PC-9 (cell line): ENCODE measurements around the gene CDH10. TPM values are rescaled to one million over a fixed set of nuclear protein-coding genes. Genes with fewer than 3 reads are reported as not detected.

Experiments used
- BruUV-seq: library from RNA; stranded (reverse); fragments of 400-500 nt; replicated peaks from 2 replicates; lab custom pipeline; 2021; lab: Mats Ljungman, UMichigan
- CTCF ChIA-PET: fragments of 300-600 bp; sonication (Branson Sonifier 250); formaldehyde crosslinking; loops from one replicate; lab custom pipeline; 2022; ENCODE audit warnings: antibody characterized with exemption; lab: Charles Lee
- POLR2A ChIA-PET: fragments of 300-600 bp; sonication (Branson Sonifier 250); formaldehyde crosslinking; loops from one replicate; lab custom pipeline; 2022; ENCODE audit warnings: antibody characterized with exemption; ENCODE audit not compliant: unreplicated experiment; lab: Charles Lee
- DNase-seq, 2 experiments: peaks; one replicate each; pipeline versions ENCODE4 v3.0.0 to v3.0.0-alpha.2; 2015 to 2022; ENCODE audit warnings: mixed read lengths in 1 of 2
- H2AFZ ChIP-seq: fragments of 200-600 bp; sonication (generic); 2 replicates; pipeline ENCODE4 v1.8.1; 2017; ENCODE audit warnings: antibody characterized with exemption
- H3F3A ChIP-seq: fragments of 200-600 bp; sonication (generic); 2 replicates; pipeline ENCODE4 v1.8.1; 2017; ENCODE audit warnings: antibody characterized with exemption, mild to moderate bottlenecking, low read depth; ENCODE audit not compliant: insufficient read depth
- H3K27ac ChIP-seq: fragments of 200-600 bp; sonication (generic); 2 replicates; pipeline ENCODE4 v1.6.1; 2016; ENCODE audit warnings: mixed run types
- H3K27me3 ChIP-seq: fragments of 200-600 bp; sonication (generic); 2 replicates; pipeline ENCODE4 v1.6.1; 2016; ENCODE audit warnings: low read depth, mixed run types; ENCODE audit not compliant: insufficient read depth
- H3K36me3 ChIP-seq: fragments of 200-600 bp; sonication (generic); 2 replicates; pipeline ENCODE4 v1.6.1; 2016; ENCODE audit warnings: low read depth, mixed run types
- H3K4me1 ChIP-seq: fragments of 200-600 bp; sonication (generic); replicated peaks from 2 replicates; pipeline ENCODE4 v1.6.1; 2016; ENCODE audit warnings: mixed run types; ENCODE audit not compliant: insufficient read depth
- H3K4me2 ChIP-seq: fragments of 200-600 bp; sonication (generic); 2 replicates; pipeline ENCODE4 v1.6.1; 2017; ENCODE audit warnings: mixed run types
- H3K4me3 ChIP-seq: fragments of 200-600 bp; sonication (generic); 2 replicates; pipeline ENCODE4 v1.6.1; 2016; ENCODE audit warnings: mixed run types
- H3K79me2 ChIP-seq: fragments of 200-600 bp; sonication (generic); 2 replicates; pipeline ENCODE4 v1.6.1; 2017; ENCODE audit warnings: low read depth, mixed run types
- H3K9me2 ChIP-seq: fragments of 200-600 bp; sonication (generic); 2 replicates; pipeline ENCODE4 v1.8.1; 2017; ENCODE audit warnings: mild to moderate bottlenecking; ENCODE audit not compliant: insufficient read depth
- H3K9me3 ChIP-seq: fragments of 200-600 bp; sonication (generic); 2 replicates; pipeline ENCODE4 v1.8.1; 2016; ENCODE audit warnings: low read depth; ENCODE audit not compliant: insufficient read depth
- H4K20me1 ChIP-seq: fragments of 200-600 bp; sonication (generic); 2 replicates; pipeline ENCODE4 v1.8.1; 2017; ENCODE audit not compliant: insufficient read depth
- CTCF ChIP-seq: fragments of 200-600 bp; sonication (generic); conservative IDR thresholded peaks from 2 replicates; pipeline ENCODE4 v1.6.1; 2017; ENCODE audit warnings: mixed run types, antibody characterized with exemption, mild to moderate bottlenecking, moderate library complexity
- EZH2 ChIP-seq: fragments of 200-600 bp; sonication (generic); IDR thresholded peaks from 2 replicates; pipeline ENCODE4 v1.8.0; 2017; ENCODE audit warnings: antibody characterized with exemption, low read depth
- intact Hi-C: fragments of 100-400 bp; cut with micrococcal nuclease; formaldehyde crosslinking; loops from one replicate; pipeline ENCODE4 v1.10.0; 2022; ENCODE audit not compliant: unreplicated experiment
- total RNA-seq: library from RNA; stranded (reverse); gene quantifications from 2 replicates; pipeline ENCODE4 v1.2.3, GENCODE V29; 2021

The CDH10 gene
- total RNA-seq, 1 experiment from 2014 or later, result 0.20 TPM

GRCh38 chr5:24643156-24643555 lies 1.6 kb downstream of the CDH10 start:
- H3K27ac ChIP-seq, result no peak overlapping the region
- no peak overlapping the region for H3K4me3 ChIP-seq
- H3K79me2 ChIP-seq, result no peaks in the 10 kb centered on the region
- no peaks in the 10 kb centered on the region for H3K9me2 ChIP-seq
- CTCF ChIA-PET, result interaction anchor here (0.6 kb wide), 2 partner anchors 199 to 596 kb away, joined by 3 read pairs; no protein-coding TSS in a partner anchor
- H3K4me1 ChIP-seq, result no peaks in the 10 kb centered on the region
- BruUV-seq, result no TSS peak
- POLR2A ChIA-PET, result no interaction called here
- H2AFZ ChIP-seq, result no peak overlapping the region
- no peak overlapping the region for H3K4me2 ChIP-seq
- no peak for DNase-seq
- H3K27me3 ChIP-seq, result no peaks in the 10 kb centered on the region
- TF ChIP-seq EZH2, result no peak
- no peaks in the 10 kb centered on the region for H4K20me1 ChIP-seq
- no peaks in the 10 kb centered on the region for H3K9me3 ChIP-seq
- intact Hi-C loops, result loop anchor here (2.0 to 10.0 kb wide), 3 partner anchors 198 to 821 kb away; no protein-coding TSS in a partner anchor
- no peaks in the 10 kb centered on the region for H3F3A ChIP-seq
- no peaks in the 10 kb centered on the region for H3K36me3 ChIP-seq

DNA sequence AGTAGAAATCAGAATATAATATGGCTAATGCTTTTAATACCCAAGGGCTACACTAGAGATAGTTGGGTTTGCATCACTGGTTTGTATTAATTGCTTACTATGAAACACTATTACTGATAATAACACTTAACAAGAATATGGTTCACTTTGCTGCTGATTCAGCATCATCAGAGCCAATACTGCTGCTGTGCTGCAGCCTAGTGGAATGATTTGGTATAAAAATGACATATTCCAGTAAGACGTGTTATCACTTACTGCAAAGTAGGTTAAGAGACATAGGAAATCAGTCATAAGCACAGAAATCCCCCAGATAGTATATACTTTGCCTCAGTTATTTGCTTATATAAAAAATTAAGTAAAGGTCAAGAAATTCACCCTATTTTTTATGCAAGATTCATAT lies 2.8 kb downstream of the CDH10 start:
- Histone ChIP-seq H4K20me1 (no peaks in the 10 kb centered on the region), H3K27ac (no peak overlapping the region), H3K27me3 (no peaks in the 10 kb centered on the region), H3K9me2 (no peaks in the 10 kb centered on the region), H3K4me3 (no peak overlapping the region), H3F3A (no peaks in the 10 kb centered on the region), H2AFZ (no peak overlapping the region), H3K36me3 (no peaks in the 10 kb centered on the region), H3K9me3 (no peaks in the 10 kb centered on the region), H3K4me1 (no peaks in the 10 kb centered on the region), H3K4me2 (no peak overlapping the region), H3K79me2 (no peaks in the 10 kb centered on the region)
- peak in 1 of 2 experiments; percentile 15 for DNase-seq
- POLR2A ChIA-PET, result no interaction called here
- intact Hi-C loops, result loop anchor here (2.0 to 10.0 kb wide), 3 partner anchors 197 to 820 kb away; no protein-coding TSS in a partner anchor
- CTCF ChIA-PET, result no interaction called here
- TF ChIP-seq EZH2 (no peak), CTCF (peak; percentile 73)
- BruUV-seq, result no TSS peak

DNA sequence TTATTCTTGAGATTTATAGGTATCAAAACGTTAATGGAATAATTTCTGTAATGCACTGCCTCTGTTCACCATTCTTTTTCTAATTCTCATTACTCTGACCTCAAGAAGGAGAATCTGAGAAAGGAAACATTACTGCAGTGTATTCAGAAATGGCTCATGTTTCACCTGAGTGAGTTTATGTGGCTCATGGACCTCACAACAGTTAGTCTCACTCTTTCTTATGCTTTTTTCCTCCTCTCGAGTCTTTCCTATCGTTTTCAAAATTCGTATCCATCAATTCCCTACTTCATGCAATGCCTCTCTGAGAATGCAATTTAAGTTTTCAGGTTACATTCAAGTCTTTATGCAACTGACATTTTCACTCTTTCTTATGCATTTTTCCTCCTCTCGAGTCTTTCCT lies 9.6 kb downstream of the CDH10 start:
- DNase-seq, result no peak
- no peaks in the 10 kb centered on the region for H3K9me3 ChIP-seq
- no peak overlapping the region for H3K4me3 ChIP-seq
- H2AFZ ChIP-seq, result no peak overlapping the region
- ChIA-PET CTCF (interaction anchor here (0.5 to 0.6 kb wide), 2 partner anchors 321 to 437 kb away, joined by 3 to 5 read pairs; no protein-coding TSS in a partner anchor), POLR2A (no interaction called here)
- H3K27me3 ChIP-seq, result no peaks in the 10 kb centered on the region
- no peak overlapping the region for H3K27ac ChIP-seq
- no peaks in the 10 kb centered on the region for H3K36me3 ChIP-seq
- H3K79me2 ChIP-seq, result no peaks in the 10 kb centered on the region
- no peak overlapping the region for H3K4me2 ChIP-seq
- TF ChIP-seq CTCF (no peak), EZH2 (no peak)
- no peaks in the 10 kb centered on the region for H3F3A ChIP-seq
- BruUV-seq, result no TSS peak
- no peaks in the 10 kb centered on the region for H4K20me1 ChIP-seq
- intact Hi-C loops, result loop anchor here (1.0 to 10.0 kb wide), 3 partner anchors 371 to 910 kb away; no protein-coding TSS in a partner anchor
- no peaks in the 10 kb centered on the region for H3K4me1 ChIP-seq
- H3K9me2 ChIP-seq, result no peaks in the 10 kb centered on the region
